GM18505 (cell line): Measurements from ENCODE around the gene IQCH.
"Not testable (repeated sequence)": the region's sequence is repeated elsewhere in the genome, so short reads cannot be mapped to it uniquely, and the experiment has no call there.

Source experiments
- ATAC-seq: cut with Tn5 transposase; IDR thresholded peaks from one replicate; pipeline ENCODE4 v1.9.1; 2021; ENCODE audit not compliant: unreplicated experiment
- POLR2A ChIP-seq: IDR thresholded peaks from 4 replicates; pipeline ENCODE4 v1.6.1; 2011; ENCODE audit warnings: borderline replicate concordance; ENCODE audit not compliant: insufficient read depth, insufficient read length; ENCODE audit errors: extremely low read depth

The IQCH gene

GRCh38 chr15:67256051-67256450 lies 1.5 kb downstream of the IQCH start:
- no peak for ATAC-seq
- no peak for TF ChIP-seq POLR2A

- not testable (repeated sequence) for ATAC-seq
Measured at GRCh38 chr15:67258412-67258811, 3.8 kb downstream of the IQCH start.

GRCh38 chr15:67259379-67259778 lies 4.8 kb downstream of the IQCH start:
- no peak for ATAC-seq
- TF ChIP-seq POLR2A: no peak

GRCh38 chr15:67259806-67260205 lies 5.2 kb downstream of the IQCH start:
- TF ChIP-seq POLR2A: no peak
- no peak for ATAC-seq

- no peak for TF ChIP-seq POLR2A
- no peak for ATAC-seq
Measured at GRCh38 chr15:67266870-67267269, 12.3 kb downstream of the IQCH start.

- TF ChIP-seq POLR2A: no peak
- no peak for ATAC-seq
Measured at GRCh38 chr15:67267440-67267839, 12.9 kb downstream of the IQCH start.

GRCh38 chr15:67267951-67268941 lies 13.7 kb downstream of the IQCH start:
- no peak for TF ChIP-seq POLR2A
- no peak for ATAC-seq

GRCh38 chr15:67274236-67274635 lies 19.6 kb downstream of the IQCH start:
- no peak for TF ChIP-seq POLR2A
- no peak for ATAC-seq

- no peak for TF ChIP-seq POLR2A
- ATAC-seq: no peak
Measured at GRCh38 chr15:67276666-67277065, 22.1 kb downstream of the IQCH start.

GRCh38 chr15:67280217-67280616 lies 25.6 kb downstream of the IQCH start:
- no peak for ATAC-seq
- TF ChIP-seq POLR2A: no peak

GRCh38 chr15:67281714-67282113 lies 27.1 kb downstream of the IQCH start:
- TF ChIP-seq POLR2A: no peak
- ATAC-seq: no peak

GRCh38 chr15:67285625-67286024 lies 31.0 kb downstream of the IQCH start:
- ATAC-seq: not testable (repeated sequence)

GRCh38 chr15:67286400-67286799 lies 31.8 kb downstream of the IQCH start:
- not testable (repeated sequence) for ATAC-seq

GRCh38 chr15:67290319-67290718 lies 35.7 kb downstream of the IQCH start:
- ATAC-seq: no peak
- no peak for TF ChIP-seq POLR2A

GRCh38 chr15:67296188-67296587 lies 41.6 kb downstream of the IQCH start:
- TF ChIP-seq POLR2A: no peak
- no peak for ATAC-seq
